ENCODE measurements around the gene RARB.

Gene RARB

DNA sequence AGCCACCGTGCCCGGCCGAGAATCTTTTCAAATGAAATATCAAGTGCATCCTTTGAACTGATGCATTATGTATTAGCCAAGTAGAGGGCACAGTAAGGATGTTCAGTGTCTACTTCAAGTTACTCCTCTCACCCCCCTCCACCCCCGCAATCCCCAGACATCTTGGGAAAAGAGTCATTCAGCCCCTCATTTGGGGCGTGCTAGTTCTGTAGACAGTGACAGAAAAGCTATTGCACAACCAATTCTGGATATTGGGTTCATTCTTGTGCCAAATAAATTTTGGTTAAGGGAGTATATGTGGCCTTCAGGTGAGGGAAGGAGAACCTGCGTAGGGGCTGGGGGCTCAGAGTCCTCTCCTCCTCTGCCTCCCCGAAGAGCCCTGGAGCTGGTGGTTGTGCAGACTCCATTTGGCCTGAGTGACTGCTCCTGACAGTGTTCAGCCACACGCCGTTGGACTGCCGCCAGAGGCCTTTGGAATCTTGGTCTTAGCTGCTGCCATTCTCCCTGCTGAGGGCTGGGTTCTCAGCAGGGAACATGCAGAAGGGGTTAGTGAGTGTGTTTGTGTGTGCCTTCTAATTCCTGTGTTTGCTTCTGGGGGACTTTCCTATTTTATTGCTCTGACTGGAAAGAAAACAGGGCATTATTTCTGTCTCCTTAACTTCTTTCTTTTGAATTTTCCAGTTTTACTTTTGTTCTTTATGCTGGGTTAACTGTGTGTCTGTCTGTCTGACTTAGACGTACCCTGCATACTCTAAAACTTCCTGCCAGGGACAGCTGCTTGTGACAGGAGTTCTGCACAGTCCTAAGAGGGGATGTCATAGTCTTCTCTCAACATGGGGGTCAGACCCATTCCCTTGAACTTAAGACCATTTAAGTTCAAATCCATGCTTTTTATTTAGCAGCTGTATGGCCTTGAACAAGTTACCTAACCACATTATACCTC lies 21.0 kb downstream of the RARB start:
- peak; percentile 91 for DNase-seq
- in situ Hi-C loops (cut with HindIII; ENCODE audit: low pct_ligation_motif_present, low sequenced_read_pairs): no loop called here

DNA sequence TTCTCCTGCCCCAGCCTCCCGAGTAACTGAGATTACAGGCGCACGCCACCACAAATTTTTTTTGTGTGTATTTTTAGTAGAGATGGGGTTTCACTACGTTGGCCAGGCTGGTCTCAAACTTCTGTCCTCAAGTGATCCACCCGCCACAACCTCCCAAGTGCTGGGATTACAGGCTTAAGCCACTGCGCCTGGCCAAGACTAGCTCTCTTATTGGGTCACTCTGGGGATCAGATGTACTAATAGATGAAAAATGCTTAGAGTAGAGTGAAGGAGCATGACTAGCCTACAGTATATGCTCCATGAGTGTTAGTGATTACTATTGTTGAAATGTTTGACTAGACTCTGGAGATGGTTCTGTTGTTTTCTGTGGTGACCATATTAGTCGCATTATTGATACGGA lies 21.8 kb downstream of the RARB start:
- in situ Hi-C loops (cut with HindIII; ENCODE audit: low pct_ligation_motif_present, low sequenced_read_pairs): no loop called here
- no peaks in the 10 kb centered on the region for H3K27me3 ChIP-seq (replicated peaks)

More for the DNA sequence above, 21.0 kb downstream of the RARB start:
- Histone ChIP-seq H3K36me3 (replicated peaks) (peaks cover 10% of the 10 kb centered on the region), H3K27ac (peak overlapping the region; percentile 67), H3K4me3 (ENCODE audit: low read depth, low read length) (no peak overlapping the region), H3K27me3 (replicated peaks) (no peaks in the 10 kb centered on the region)
- TF ChIP-seq, protein P1, sequence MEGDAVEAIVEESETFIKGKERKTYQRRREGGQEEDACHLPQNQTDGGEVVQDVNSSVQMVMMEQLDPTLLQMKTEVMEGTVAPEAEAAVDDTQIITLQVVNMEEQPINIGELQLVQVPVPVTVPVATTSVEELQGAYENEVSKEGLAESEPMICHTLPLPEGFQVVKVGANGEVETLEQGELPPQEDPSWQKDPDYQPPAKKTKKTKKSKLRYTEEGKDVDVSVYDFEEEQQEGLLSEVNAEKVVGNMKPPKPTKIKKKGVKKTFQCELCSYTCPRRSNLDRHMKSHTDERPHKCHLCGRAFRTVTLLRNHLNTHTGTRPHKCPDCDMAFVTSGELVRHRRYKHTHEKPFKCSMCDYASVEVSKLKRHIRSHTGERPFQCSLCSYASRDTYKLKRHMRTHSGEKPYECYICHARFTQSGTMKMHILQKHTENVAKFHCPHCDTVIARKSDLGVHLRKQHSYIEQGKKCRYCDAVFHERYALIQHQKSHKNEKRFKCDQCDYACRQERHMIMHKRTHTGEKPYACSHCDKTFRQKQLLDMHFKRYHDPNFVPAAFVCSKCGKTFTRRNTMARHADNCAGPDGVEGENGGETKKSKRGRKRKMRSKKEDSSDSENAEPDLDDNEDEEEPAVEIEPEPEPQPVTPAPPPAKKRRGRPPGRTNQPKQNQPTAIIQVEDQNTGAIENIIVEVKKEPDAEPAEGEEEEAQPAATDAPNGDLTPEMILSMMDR (IDR thresholded peaks at IDR 0.05; ENCODE audit: low read depth, low read length, missing control alignments): no peak

DNA sequence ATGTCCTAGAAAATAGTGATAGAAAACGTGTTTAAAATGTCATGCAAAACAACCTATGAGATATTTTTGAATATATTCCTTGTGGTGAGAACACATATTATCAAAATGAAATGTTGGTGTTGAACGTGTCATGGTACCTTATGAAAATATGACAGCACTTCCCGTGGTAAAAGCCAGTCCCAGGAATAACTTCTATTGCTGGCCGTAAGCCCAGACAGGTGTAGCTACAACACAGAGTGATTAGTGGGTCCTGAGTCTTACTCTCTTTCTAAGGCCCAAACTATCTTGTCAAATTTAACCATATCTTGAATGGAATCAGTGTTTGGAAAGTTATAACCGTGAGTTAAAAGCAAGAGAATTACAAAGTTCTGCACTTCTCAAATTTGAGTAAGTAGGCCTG lies 24.1 kb downstream of the RARB start:
- DNase-seq: no peak
- no peaks in the 10 kb centered on the region for H3K27me3 ChIP-seq (replicated peaks)
- no peak overlapping the region for H3K4me3 ChIP-seq (ENCODE audit: low read depth, low read length)
- H3K27ac ChIP-seq: peak overlapping the region; percentile 5
- TF ChIP-seq, protein P1 (IDR thresholded peaks at IDR 0.05; ENCODE audit: low read depth, low read length, missing control alignments): no peak
- H3K36me3 ChIP-seq (replicated peaks): peaks cover 7% of the 10 kb centered on the region
- in situ Hi-C loops (cut with HindIII; ENCODE audit: low pct_ligation_motif_present, low sequenced_read_pairs): no loop called here

More for the DNA sequence above, 21.8 kb downstream of the RARB start:
- peak; percentile 56 for DNase-seq
- Histone ChIP-seq H3K36me3 (replicated peaks) (peaks cover 10% of the 10 kb centered on the region), H3K4me3 (ENCODE audit: low read depth, low read length) (no peak overlapping the region), H3K27ac (peak overlapping the region; percentile 67)
- TF ChIP-seq, protein P1 (IDR thresholded peaks at IDR 0.05; ENCODE audit: low read depth, low read length, missing control alignments): no peak

DNA sequence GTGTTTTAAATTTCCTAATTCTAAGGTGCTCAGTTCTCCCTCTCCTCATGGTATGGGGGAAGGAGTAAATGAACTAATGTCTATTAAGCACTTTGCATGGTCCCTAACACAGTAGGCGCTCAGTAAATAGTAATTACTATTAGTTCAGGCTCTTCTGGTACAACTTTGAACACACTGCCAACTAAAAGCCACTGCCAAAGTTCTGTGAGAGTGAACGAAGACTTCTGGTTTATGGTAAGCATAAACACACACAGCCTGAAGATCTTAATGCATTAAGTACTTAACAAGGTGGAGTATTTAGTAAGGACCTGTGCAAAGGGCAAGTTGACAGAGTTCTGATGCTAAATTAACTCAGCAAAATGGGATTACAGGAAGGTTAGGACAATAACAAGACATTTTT lies 24.7 kb downstream of the RARB start:
- TF ChIP-seq, protein P1 (IDR thresholded peaks at IDR 0.05; ENCODE audit: low read depth, low read length, missing control alignments): no peak
- peak overlapping the region; percentile 5 for H3K27ac ChIP-seq
- DNase-seq: no peak
- in situ Hi-C loops (cut with HindIII; ENCODE audit: low pct_ligation_motif_present, low sequenced_read_pairs): no loop called here
- H3K27me3 ChIP-seq (replicated peaks): no peaks in the 10 kb centered on the region
- peaks cover 7% of the 10 kb centered on the region for H3K36me3 ChIP-seq (replicated peaks)
- no peak overlapping the region for H3K4me3 ChIP-seq (ENCODE audit: low read depth, low read length)

DNA sequence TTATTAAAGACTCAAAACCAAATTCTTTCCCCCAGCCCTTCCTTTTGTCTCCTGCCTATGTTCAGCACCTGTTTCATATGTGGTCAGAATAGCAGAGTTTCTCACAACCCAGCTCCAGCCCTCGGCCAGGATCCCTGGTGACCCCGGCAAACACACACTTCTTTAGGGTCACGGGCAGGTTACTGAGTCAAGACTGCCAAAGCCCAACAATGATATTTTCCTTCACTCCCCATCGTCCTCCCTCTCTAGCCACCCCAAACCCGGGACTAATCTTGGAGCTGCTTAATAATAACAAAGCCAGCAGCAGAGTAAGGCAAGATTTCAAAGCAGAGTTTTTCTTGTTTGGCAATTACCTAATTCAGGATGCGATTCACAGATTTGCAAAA lies 25.5 kb downstream of the RARB start:
- in situ Hi-C loops (cut with HindIII; ENCODE audit: low pct_ligation_motif_present, low sequenced_read_pairs): no loop called here
- DNase-seq: no peak
- no peaks in the 10 kb centered on the region for H3K27me3 ChIP-seq (replicated peaks)
- TF ChIP-seq, protein P1 (IDR thresholded peaks at IDR 0.05; ENCODE audit: low read depth, low read length, missing control alignments): no peak
- peaks cover 7% of the 10 kb centered on the region for H3K36me3 ChIP-seq (replicated peaks)
- H3K27ac ChIP-seq: peak overlapping the region; percentile 74
- peak overlapping the region; percentile 3 for H3K4me3 ChIP-seq (ENCODE audit: low read depth, low read length)
